ENCODE data around the gene CLDND1.

Gene CLDND1

DNA sequence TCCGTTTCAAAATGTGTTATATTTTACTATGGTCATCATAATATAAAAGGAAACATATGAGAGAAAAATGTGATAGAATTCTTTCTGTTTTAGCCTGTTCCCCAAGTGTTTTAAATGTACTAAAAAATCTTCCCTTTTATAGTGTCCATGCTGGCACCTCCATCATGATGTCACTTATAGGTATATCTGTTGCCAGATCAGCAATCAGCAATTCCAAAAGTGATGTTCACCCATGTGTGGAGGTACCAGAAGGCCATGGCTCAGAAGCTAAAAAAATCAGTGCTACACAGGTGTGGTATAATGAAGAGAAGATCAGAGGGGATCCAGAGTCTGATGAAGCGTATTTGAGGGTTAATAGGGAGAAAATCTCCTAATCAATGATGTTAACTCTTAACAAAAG, 8.0 kb upstream of the CLDND1 start:
- H3K4me3 ChIP-seq (ENCODE audit: low read depth, low read length), result no peak overlapping the region
- TF ChIP-seq, protein P1, sequence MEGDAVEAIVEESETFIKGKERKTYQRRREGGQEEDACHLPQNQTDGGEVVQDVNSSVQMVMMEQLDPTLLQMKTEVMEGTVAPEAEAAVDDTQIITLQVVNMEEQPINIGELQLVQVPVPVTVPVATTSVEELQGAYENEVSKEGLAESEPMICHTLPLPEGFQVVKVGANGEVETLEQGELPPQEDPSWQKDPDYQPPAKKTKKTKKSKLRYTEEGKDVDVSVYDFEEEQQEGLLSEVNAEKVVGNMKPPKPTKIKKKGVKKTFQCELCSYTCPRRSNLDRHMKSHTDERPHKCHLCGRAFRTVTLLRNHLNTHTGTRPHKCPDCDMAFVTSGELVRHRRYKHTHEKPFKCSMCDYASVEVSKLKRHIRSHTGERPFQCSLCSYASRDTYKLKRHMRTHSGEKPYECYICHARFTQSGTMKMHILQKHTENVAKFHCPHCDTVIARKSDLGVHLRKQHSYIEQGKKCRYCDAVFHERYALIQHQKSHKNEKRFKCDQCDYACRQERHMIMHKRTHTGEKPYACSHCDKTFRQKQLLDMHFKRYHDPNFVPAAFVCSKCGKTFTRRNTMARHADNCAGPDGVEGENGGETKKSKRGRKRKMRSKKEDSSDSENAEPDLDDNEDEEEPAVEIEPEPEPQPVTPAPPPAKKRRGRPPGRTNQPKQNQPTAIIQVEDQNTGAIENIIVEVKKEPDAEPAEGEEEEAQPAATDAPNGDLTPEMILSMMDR (IDR thresholded peaks at IDR 0.05; ENCODE audit: low read depth, low read length), result no peak

DNA sequence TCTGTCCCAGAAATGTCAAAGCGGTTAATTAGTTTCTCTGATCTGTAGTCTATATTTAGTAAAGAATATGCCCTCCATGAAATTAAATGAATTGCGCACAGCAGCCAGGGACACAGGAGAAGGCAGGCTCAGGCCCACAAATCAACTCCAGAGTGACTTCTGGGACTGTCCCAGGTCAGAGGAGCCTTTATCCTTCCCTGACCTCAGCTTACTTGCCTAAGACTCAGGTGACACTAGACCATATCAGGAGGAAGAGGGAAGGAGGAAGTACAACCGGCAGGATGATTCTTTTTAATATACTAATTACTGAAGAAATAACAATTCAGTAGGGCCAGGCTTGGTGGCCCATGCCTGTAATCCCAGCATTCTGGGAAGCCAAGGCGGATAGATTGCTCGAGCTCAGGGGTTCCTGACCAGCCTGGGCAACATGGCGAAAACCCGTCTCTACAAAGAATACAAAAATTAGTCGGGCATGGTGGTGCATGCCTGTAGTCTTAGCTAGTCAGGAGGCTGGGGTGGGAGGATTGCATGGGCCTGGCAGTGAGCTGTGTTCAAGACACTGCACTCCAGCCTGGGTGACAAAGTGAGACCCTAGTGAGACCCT, 7.3 kb upstream of the CLDND1 start:
- TF ChIP-seq, protein P1 (IDR thresholded peaks at IDR 0.05; ENCODE audit: low read depth, low read length), result no peak
- no peak overlapping the region for H3K4me3 ChIP-seq (ENCODE audit: low read depth, low read length)

DNA sequence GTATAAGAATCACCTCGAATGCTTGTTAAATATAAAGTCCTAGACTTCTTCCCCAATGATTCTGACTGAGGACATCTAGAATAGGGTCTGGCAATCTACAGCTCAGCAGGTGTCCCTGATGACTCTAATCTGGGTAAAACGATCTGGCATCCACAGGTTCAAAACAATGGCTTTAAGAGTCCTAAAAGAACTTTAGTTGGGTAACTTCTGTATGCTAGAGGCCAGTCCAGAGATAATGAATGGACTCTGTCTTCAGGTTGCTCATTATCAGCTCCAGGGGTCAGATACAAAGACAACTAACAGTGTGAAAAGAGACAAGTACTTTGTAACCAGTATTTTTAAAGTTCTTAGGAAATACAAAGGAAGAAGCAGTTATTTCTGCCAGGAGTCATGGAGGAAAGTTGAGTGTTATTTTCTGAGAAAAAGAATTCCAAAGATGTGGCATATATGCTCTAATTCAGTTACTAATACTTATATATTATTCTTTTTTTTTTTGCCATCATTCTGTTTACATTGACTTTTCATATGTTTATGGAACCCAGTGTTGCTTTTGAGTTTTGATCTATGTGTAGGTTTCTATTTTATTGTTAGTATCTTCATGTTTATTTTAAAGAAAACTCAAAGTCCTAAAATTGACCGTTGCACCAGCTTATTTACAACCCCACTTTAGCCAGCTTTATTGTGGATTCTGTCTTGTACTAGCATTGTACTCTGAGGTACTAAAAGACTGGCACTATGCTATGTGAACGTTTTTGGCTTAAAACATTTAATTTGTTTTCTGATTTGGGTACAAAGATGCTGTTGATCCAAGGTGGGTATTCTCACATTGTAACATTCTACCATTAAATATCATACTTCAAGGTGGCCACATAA, 6.0 kb upstream of the CLDND1 start:
- no peak overlapping the region for H3K4me3 ChIP-seq (ENCODE audit: low read depth, low read length)
- TF ChIP-seq, protein P1 (IDR thresholded peaks at IDR 0.05; ENCODE audit: low read depth, low read length), result no peak

DNA sequence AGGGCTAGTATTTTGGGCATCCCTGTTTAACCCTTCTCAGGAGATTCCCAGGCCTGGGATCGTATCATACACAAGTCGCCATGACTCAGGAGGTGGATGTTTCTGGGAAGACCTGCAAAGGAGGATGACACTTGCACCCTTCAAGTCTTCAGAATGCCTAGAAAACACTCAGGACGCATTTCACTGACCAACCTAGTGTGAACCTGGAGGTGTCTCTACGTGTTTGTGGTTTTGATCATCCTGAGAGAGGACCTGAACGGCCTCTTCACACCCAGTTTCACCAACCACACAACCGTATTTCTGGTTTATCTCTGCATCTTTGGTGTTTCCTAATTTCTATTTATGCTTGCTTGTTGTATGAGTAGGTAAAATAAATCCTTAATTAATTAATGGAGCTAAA, 2.8 kb upstream of the CLDND1 start:
- H3K4me3 ChIP-seq (ENCODE audit: low read depth, low read length), result no peak overlapping the region
- TF ChIP-seq, protein P1 (IDR thresholded peaks at IDR 0.05; ENCODE audit: low read depth, low read length), result no peak

DNA sequence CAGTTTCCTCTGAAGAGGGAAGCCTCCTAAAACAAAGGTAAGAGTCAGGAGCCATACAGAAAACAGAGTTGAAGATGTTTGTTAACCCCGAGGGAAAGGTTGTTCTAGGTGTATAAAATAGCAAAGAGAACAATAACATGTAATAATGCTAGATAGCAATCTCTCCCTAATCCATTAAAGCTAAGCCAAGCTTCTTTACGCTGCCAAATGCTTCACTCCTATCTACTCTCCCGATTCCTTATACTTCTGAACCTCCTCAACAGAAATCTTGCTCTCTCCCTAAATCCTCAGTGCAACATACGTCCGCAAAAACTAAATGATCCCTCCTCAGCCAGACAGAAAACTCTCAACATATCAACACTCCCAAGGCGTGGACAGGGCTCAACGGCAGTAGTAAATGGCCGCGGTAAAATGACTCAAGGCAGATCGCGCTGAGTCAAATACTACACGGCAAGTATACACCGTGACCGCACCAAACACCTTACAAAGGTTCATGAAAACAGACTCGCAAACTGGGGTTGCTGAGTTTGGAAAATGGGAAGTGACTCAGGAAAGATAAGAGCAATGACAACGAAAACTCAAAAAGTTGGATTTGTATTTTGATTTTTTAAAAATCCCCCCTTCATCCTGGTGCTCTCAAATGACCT, 682 bp downstream of the CLDND1 start:
- TF ChIP-seq, protein P1 (IDR thresholded peaks at IDR 0.05; ENCODE audit: low read depth, low read length), result no peak

DNA sequence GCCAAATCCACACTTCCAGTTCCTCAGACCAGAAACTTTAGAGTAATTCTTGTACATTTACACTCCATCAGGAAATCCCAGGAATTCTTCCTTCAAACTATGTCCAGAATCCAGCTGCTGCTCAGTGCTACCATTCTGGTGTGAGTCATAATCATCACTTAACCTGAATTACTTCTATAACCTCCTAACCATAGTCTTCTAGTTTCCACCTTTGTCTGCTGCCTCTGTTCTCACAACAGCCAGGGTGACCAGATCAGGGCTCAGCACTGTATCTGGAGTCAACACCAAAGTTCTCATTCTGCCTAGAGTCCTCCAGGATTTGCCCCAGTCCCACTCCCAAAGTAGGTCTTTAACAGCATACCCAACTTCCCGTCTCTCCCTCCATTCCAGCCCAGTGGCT, 3.4 kb downstream of the CLDND1 start:
- TF ChIP-seq, protein P1 (IDR thresholded peaks at IDR 0.05; ENCODE audit: low read depth, low read length), result no peak
- no peak overlapping the region for H3K4me3 ChIP-seq (ENCODE audit: low read depth, low read length)

More for the DNA sequence above, 682 bp downstream of the CLDND1 start:
- peak overlapping the region; percentile 88 for H3K4me3 ChIP-seq (ENCODE audit: low read depth, low read length)

DNA sequence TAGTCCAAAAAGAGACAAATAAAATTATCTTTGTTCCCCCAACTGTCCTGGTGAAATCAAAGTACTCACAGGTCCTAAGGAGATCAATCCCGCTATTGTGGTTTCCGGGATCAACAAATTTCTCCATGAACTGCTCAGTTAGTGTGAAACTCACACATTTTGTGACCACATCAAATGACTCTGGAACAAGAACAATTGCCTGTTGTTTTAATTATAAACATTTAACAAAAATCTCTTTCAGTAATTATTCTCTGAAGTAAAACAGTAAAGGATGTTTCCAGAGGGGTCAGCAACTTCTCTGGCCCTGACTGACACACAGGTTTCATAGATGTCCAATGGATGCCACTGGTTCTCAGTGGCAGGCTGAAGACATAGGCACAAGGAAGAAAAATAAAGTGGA, 3.9 kb downstream of the CLDND1 start:
- TF ChIP-seq, protein P1 (IDR thresholded peaks at IDR 0.05; ENCODE audit: low read depth, low read length), result no peak
- no peak overlapping the region for H3K4me3 ChIP-seq (ENCODE audit: low read depth, low read length)
